Breast epithelium (tissue), 3 donors: ENCODE results near the gene SERPINA12.

Source experiments
- CTCF ChIP-seq, 3 donors: fragments of 450-650 bp; IDR thresholded peaks; one replicate each; pipeline ENCODE4 v1.5.1; 2016 to 2017; ENCODE audit warnings: antibody characterized with exemption in 3 of 3, mild to moderate bottlenecking in 3 of 3, moderate library complexity in 3 of 3
- POLR2AphosphoS5 ChIP-seq, 3 donors: sonication (generic); formaldehyde crosslinking; IDR thresholded peaks; one replicate each; pipeline ENCODE4 v1.6.1; 2017; ENCODE audit warnings: antibody characterized with exemption in 3 of 3

- no peak for TF ChIP-seq POLR2AphosphoS5 (IDR thresholded peaks at IDR 0.05)
- no peak for TF ChIP-seq CTCF (IDR thresholded peaks at IDR 0.05)
Observed at GRCh38 chr14:94467728-94468520, 41.3 kb downstream of the SERPINA12 start.
